Keratinocyte (primary cell): Measurements from ENCODE around the gene FUOM.

Experiments
- CTCF ChIP-seq, 3 experiments: IDR thresholded peaks in 1 of 3; conservative IDR thresholded peaks in 1 of 3; optimal IDR thresholded peaks in 1 of 3; 2 replicates in 2 of 3; 3 replicates in 1 of 3; pipeline versions ENCODE3 to v1.5.1; 2011; ENCODE audit warnings: low read length in 3 of 3, mild to moderate bottlenecking in 3 of 3, moderate library complexity in 2 of 3, control low read depth in 1 of 3, inconsistent platforms in 1 of 3; ENCODE audit not compliant: insufficient read depth in 2 of 3; ENCODE audit errors: extremely low read depth in 1 of 3
- EZH2 ChIP-seq: IDR thresholded peaks from one replicate; pipeline ENCODE4 v1.6.1; 2012; ENCODE audit warnings: inconsistent platforms, mild to moderate bottlenecking, low read length, moderate library complexity

- no peak for TF ChIP-seq CTCF (optimal IDR thresholded peaks at IDR 0.05 in 1 of 3, IDR thresholded peaks at IDR 0.05 in 1 of 3, conservative IDR thresholded peaks at IDR 0.05 in 1 of 3; ENCODE audit: extremely low read depth in 1 of 3, insufficient read depth in 2 of 3, low read length in 3 of 3)
- no peak for TF ChIP-seq EZH2
Observed at GRCh38 chr10:133315847-133316246, 42.0 kb downstream of the FUOM start.
